A549 treated with DMSO at 1 μM for 4 hours (cell line): ENCODE measurements around the gene C9orf85. TPM values are rescaled to one million over a fixed set of nuclear protein-coding genes. Genes with fewer than 3 reads are reported as not detected.

Source experiments
- total RNA-seq: library from RNA; stranded (reverse); fragments of 200-300 nt; extraction: Qiagen RNA extraction; gene quantifications from 5 replicates; pipeline ENCODE4 v1.2.3, GENCODE V29; 2022; ENCODE audit warnings: low read depth

The C9orf85 gene, protein sequence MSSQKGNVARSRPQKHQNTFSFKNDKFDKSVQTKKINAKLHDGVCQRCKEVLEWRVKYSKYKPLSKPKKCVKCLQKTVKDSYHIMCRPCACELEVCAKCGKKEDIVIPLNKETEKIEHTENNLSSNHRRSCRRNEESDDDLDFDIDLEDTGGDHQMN
- total RNA-seq, result 13.3 to 14.6 TPM (median 13.8 TPM) in 5 replicates

DNA sequence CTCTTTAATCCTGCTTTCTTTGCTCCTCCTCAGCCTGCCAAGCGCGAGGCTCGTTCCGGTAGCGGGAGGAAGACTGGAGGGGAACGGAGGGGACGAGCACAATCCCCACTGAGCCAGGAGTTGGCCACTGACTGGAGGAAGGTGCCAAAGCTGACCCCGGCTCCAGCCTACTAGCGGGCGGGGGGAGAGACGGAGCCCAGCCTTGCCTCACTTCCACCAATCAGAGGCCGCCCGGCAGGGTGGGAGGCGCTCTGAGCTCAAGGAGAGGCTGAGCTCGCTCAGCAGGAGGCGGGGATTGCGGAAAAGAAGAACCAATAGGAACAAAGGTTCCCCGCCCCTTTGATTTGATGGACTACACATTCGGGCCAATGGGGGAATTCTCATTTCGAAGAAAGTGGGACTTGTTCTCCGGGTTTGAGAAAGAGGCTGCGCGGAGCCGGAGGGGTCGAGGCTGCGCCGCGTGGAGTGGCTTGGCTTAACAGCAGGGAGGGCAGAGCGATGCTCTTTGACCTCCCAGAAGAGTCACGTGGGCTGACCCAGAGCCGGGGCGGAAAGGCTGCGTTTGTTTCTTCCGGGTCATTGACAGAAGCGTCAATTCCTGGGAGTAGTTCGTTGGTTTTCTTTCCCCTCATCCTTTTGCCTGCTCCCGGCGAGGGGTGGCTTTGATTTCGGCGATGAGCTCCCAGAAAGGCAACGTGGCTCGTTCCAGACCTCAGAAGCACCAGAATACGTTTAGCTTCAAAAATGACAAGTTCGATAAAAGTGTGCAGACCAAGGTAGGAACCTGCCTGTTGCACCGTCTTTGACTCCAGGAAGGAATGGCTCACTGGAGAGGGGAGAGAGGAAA, at the start of gene C9orf85, which contains the start of gene ABHD17B:
TSS of gene C9orf85 (plus strand) at position 579 of the 847 bp plus-strand sequence. CDS start at position 675, 96 bp downstream.
TSS of gene ABHD17B (minus strand) at position 133 of the 847 bp plus-strand sequence. CDS start 36,113 bp downstream, outside the sequence.

Other genes with a start within 250 kb of the C9orf85 start
- 64.7 to 99.6 TPM (median 73.6 TPM) in 5 replicates for gene CEMIP2, start 143.1 kb upstream of the C9orf85 start, total RNA-seq
- gene ABHD17B, start 446 bp upstream of the C9orf85 start, total RNA-seq, result 15.1 to 20.0 TPM (median 17.1 TPM) in 5 replicates
- gene C9orf57, start 149.0 kb downstream of the C9orf85 start, total RNA-seq, result not detected in 5 replicates
- 0.84 to 1.5 TPM (median 1.2 TPM) in 5 replicates for gene GDA, start 237.8 kb downstream of the C9orf85 start, total RNA-seq